CD14-positive monocyte (primary cell): Measurements from ENCODE around the gene MTA1. TPM values are rescaled to one million over a fixed set of nuclear protein-coding genes. Genes with fewer than 3 reads are reported as not detected.

ENCODE experiments used
- DNase-seq, 3 donors: peaks; one replicate each; pipeline ENCODE4 v3.0.0-alpha.2; 2011 to 2022
- H2AFZ ChIP-seq: 2 replicates; pipeline ENCODE4 v1.6.0; 2012; ENCODE audit warnings: mild to moderate bottlenecking, low read depth, low read length, inconsistent platforms; ENCODE audit not compliant: insufficient read depth, poor library complexity, severe bottlenecking
- H3K27ac ChIP-seq, 2 donors: 1 replicate in 1 of 2; 2 replicates in 1 of 2; pipeline ENCODE4 v1.5.1; 2012 to 2013; ENCODE audit warnings: low read length in 2 of 2, control low read depth in 1 of 2, inconsistent platforms in 1 of 2, low read depth in 1 of 2, mild to moderate bottlenecking in 1 of 2
- H3K27me3 ChIP-seq, 2 donors: one replicate each; pipeline versions ENCODE4 v1.6.0 to v1.6.1; 2011 to 2013; ENCODE audit warnings: low read length in 2 of 2; ENCODE audit not compliant: control insufficient read depth in 2 of 2, insufficient read depth in 2 of 2
- H3K36me3 ChIP-seq, 2 donors: replicated peaks in 1 of 2; 1 replicate in 1 of 2; 2 replicates in 1 of 2; pipeline versions ENCODE4 v1.5.1 to v1.6.1; 2012 to 2013; ENCODE audit warnings: low read length in 2 of 2, control low read depth in 1 of 2, inconsistent platforms in 1 of 2, mild to moderate bottlenecking in 1 of 2; ENCODE audit not compliant: insufficient read depth in 2 of 2, control insufficient read depth in 1 of 2
- H3K4me1 ChIP-seq, 2 donors: 1 replicate in 1 of 2; 2 replicates in 1 of 2; pipeline versions ENCODE4 v1.5.1 to v1.6.1; 2012 to 2013; ENCODE audit warnings: low read length in 2 of 2, control low read depth in 1 of 2, inconsistent platforms in 1 of 2, mild to moderate bottlenecking in 1 of 2, moderate library complexity in 1 of 2; ENCODE audit not compliant: insufficient read depth in 2 of 2, control insufficient read depth in 1 of 2
- H3K4me2 ChIP-seq: replicated peaks from 2 replicates; pipeline ENCODE3; 2012; ENCODE audit warnings: low read length, moderate library complexity, mild to moderate bottlenecking; ENCODE audit not compliant: poor library complexity, severe bottlenecking; ENCODE audit errors: extremely low read depth
- H3K4me3 ChIP-seq, 3 experiments: fragments of 200-600 bp in 1 of 3; sonication (generic) in 1 of 3; replicated peaks in 1 of 3; 1 replicate in 2 of 3; 2 replicates in 1 of 3; pipeline ENCODE4 v1.5.1; 2011 to 2013; ENCODE audit warnings: low read length in 3 of 3, mild to moderate bottlenecking in 3 of 3, control low read depth in 2 of 3, low read depth in 2 of 3, inconsistent platforms in 1 of 3, moderate library complexity in 1 of 3
- H3K79me2 ChIP-seq: 2 replicates; pipeline ENCODE4 v1.6.0; 2012; ENCODE audit warnings: mild to moderate bottlenecking, control low read depth, inconsistent platforms, low read length, moderate library complexity; ENCODE audit not compliant: insufficient read depth
- H3K9ac ChIP-seq: 2 replicates; pipeline ENCODE4 v1.6.0; 2017; ENCODE audit warnings: low read length, mild to moderate bottlenecking; ENCODE audit not compliant: insufficient read depth, poor library complexity, severe bottlenecking
- H3K9me3 ChIP-seq, 2 donors: replicated peaks in 1 of 2; 1 replicate in 1 of 2; 2 replicates in 1 of 2; pipeline versions ENCODE4 v1.5.1 to v1.6.1; 2012 to 2013; ENCODE audit warnings: low read length in 2 of 2, control low read depth in 1 of 2; ENCODE audit not compliant: control insufficient read depth in 1 of 2, insufficient read depth in 1 of 2
- H4K20me1 ChIP-seq: 2 replicates; pipeline ENCODE4 v1.6.0; 2012; ENCODE audit warnings: mild to moderate bottlenecking, low read length, control low read depth, moderate library complexity; ENCODE audit not compliant: insufficient read depth
- H3K27ac Mint-ChIP-seq, 7 donors: one replicate each; pipeline ENCODE4 v1.8.0; 2020; ENCODE audit warnings: mild to moderate bottlenecking in 7 of 7, mixed read lengths in 7 of 7, moderate library complexity in 6 of 7, inconsistent platforms in 2 of 7
- H3K27me3 Mint-ChIP-seq, 3 donors: one replicate each; pipeline ENCODE4 v1.8.0; 2021 to 2022; ENCODE audit warnings: low read depth in 3 of 3, mild to moderate bottlenecking in 3 of 3, mixed read lengths in 3 of 3, moderate library complexity in 3 of 3, inconsistent platforms in 1 of 3
- H3K36me3 Mint-ChIP-seq, 2 donors: one replicate each; pipeline ENCODE4 v1.8.0; 2020; ENCODE audit warnings: mixed read lengths in 2 of 2, inconsistent platforms in 1 of 2, mild to moderate bottlenecking in 1 of 2
- H3K4me1 Mint-ChIP-seq: one replicate; pipeline ENCODE4 v1.8.0; 2020; ENCODE audit warnings: mild to moderate bottlenecking, mixed read lengths
- H3K4me3 Mint-ChIP-seq, 2 donors: one replicate each; pipeline ENCODE4 v1.8.0; 2020; ENCODE audit warnings: mild to moderate bottlenecking in 2 of 2, mixed read lengths in 2 of 2, moderate library complexity in 1 of 2
- H3K9me3 Mint-ChIP-seq, 7 donors: one replicate each; pipeline ENCODE4 v1.8.0; 2020 to 2022; ENCODE audit warnings: mixed read lengths in 7 of 7, mild to moderate bottlenecking in 6 of 7, moderate library complexity in 6 of 7, inconsistent platforms in 2 of 7
- WGBS: methylation state at CpG from one replicate; pipeline ENCODE4 v1.1.5; 2013; ENCODE audit warnings: missing lambda C conversion rate; ENCODE audit not compliant: insufficient coverage; 5-methylcytosine and 5-hydroxymethylcytosine counted together
- intact Hi-C, 2 donors: fragments of 100-400 bp; cut with micrococcal nuclease; formaldehyde crosslinking; loops; one replicate each; pipeline versions ENCODE4 v1.15.0 to v1.15.1; 2023
- polyA plus RNA-seq, 3 donors: library from polyadenylated mRNA; depleted of rRNA in 1 of 3; unstranded in 2 of 3; stranded (reverse) in 1 of 3; fragments of 300-500 nt in 2 of 3; fragments of >200 nt in 1 of 3; fragmentation: Illumina TruSeq in 2 of 3; gene quantifications; 1 replicate in 2 of 3; 2 replicates in 1 of 3; pipeline ENCODE4 v1.2.3, GENCODE V29; 2012 to 2021
- TF ChIP-seq, protein P1 (sequence below): fragments of 200-600 bp; IDR thresholded peaks from one replicate; pipeline ENCODE4 v1.8.0; 2022; ENCODE audit warnings: antibody characterized with exemption, mild to moderate bottlenecking

The MTA1 gene
- polyA plus RNA-seq, 3 donors: 0.91 to 102 (median 2.0) TPM

DNA sequence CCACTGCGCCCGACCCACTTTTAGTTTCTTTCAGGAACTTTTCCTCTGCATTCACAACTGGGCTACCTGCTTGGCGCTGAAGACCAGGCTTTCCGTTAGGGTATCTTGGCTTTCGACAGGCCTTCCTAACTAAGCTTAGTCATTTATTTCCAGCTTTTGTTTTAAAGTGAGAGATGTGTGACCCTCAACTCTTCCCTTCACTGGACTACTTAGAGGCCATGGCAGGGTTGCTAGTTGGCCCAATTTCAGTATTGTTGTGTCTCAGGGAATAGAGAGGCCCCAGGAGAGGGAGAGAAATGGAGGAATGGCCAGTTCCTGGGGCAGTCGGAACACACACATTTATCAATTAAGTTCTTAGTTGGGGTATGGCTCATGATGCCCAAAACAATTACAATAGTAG, 10.4 kb downstream of the MTA1 start:
- Histone ChIP-seq H3K9ac (no peak overlapping the region), H3K36me3 (peaks cover 5 to 25% of the 10 kb centered on the region in 2 donors), H3K4me2 (no peak overlapping the region), H3K27ac (no peak overlapping the region), H3K9me3 (peaks cover 0 to 5% of the 10 kb centered on the region in 2 donors), H2AFZ (no peak overlapping the region), H3K4me1 (no peaks in the 10 kb centered on the region), H3K27me3 (no peaks in the 10 kb centered on the region), H3K79me2 (peaks cover 55% of the 10 kb centered on the region), H3K4me3 (no peak overlapping the region), H4K20me1 (peaks cover 64% of the 10 kb centered on the region)
- no peak overlapping the region for H3K27ac Mint-ChIP-seq
- TF ChIP-seq, protein P1, sequence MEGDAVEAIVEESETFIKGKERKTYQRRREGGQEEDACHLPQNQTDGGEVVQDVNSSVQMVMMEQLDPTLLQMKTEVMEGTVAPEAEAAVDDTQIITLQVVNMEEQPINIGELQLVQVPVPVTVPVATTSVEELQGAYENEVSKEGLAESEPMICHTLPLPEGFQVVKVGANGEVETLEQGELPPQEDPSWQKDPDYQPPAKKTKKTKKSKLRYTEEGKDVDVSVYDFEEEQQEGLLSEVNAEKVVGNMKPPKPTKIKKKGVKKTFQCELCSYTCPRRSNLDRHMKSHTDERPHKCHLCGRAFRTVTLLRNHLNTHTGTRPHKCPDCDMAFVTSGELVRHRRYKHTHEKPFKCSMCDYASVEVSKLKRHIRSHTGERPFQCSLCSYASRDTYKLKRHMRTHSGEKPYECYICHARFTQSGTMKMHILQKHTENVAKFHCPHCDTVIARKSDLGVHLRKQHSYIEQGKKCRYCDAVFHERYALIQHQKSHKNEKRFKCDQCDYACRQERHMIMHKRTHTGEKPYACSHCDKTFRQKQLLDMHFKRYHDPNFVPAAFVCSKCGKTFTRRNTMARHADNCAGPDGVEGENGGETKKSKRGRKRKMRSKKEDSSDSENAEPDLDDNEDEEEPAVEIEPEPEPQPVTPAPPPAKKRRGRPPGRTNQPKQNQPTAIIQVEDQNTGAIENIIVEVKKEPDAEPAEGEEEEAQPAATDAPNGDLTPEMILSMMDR: no peak
- H3K4me1 Mint-ChIP-seq: peaks cover 10% of the 10 kb centered on the region
- intact Hi-C loops: no loop called here
- 100% methylated on average over 2 of the region's 6 CpGs for WGBS
- no peak overlapping the region for H3K4me3 Mint-ChIP-seq
- no peak for DNase-seq
- peaks cover 19 to 48% of the 10 kb centered on the region in 2 donors for H3K36me3 Mint-ChIP-seq
- H3K9me3 Mint-ChIP-seq: peaks cover 0 to 4% (median 2%) of the 10 kb centered on the region in 7 donors
- H3K27me3 Mint-ChIP-seq: peaks cover 0 to 2% (median 0%) of the 10 kb centered on the region in 3 donors

DNA sequence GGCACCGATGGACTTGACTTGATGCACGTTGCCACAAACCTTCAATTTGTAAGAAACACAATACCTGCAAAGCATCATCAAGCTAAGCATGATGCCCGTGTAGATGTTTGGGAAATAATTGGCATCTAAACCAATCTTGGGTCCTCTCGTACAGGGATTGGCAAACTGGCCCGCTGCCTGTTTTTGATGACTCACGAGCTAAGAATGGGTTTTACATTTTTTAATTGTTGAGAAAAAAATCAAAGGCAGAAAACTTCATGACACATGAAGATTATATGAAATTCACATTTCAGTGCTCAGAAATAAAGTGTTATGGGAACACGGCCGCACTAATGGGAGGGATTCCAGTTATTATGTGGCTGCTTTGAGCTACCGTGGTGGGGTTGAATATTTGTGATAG, 10.9 kb downstream of the MTA1 start:
- 96% methylated on average over 3 of the region's 9 CpGs for WGBS
- Histone ChIP-seq H3K9me3 (peaks cover 0 to 5% of the 10 kb centered on the region in 2 donors), H4K20me1 (peaks cover 66% of the 10 kb centered on the region), H3K9ac (no peak overlapping the region), H3K4me3 (no peak overlapping the region), H3K27ac (no peak overlapping the region), H3K4me2 (no peak overlapping the region), H3K36me3 (peaks cover 0 to 20% of the 10 kb centered on the region in 2 donors), H3K79me2 (peaks cover 56% of the 10 kb centered on the region), H3K4me1 (no peaks in the 10 kb centered on the region), H2AFZ (no peak overlapping the region), H3K27me3 (no peaks in the 10 kb centered on the region)
- TF ChIP-seq, protein P1: no peak
- peaks cover 0 to 2% (median 0%) of the 10 kb centered on the region in 3 donors for H3K27me3 Mint-ChIP-seq
- DNase-seq: no peak
- H3K4me1 Mint-ChIP-seq: peaks cover 10% of the 10 kb centered on the region
- intact Hi-C loops: no loop called here
- H3K9me3 Mint-ChIP-seq: peaks cover 0 to 4% (median 2%) of the 10 kb centered on the region in 7 donors
- H3K4me3 Mint-ChIP-seq: no peak overlapping the region
- H3K27ac Mint-ChIP-seq: no peak overlapping the region
- peaks cover 19 to 43% of the 10 kb centered on the region in 2 donors for H3K36me3 Mint-ChIP-seq
